Karpas-422 (cell line): Measurements from ENCODE around the gene PRPS1. TPM values are rescaled to one million over a fixed set of nuclear protein-coding genes. Genes with fewer than 3 reads are reported as not detected.

Source experiments
- DNase-seq: peaks from one replicate; pipeline ENCODE4 v3.0.0-alpha.2; 2015
- H2AFZ ChIP-seq: fragments of 200-600 bp; sonication (generic); 2 replicates; pipeline ENCODE4 v1.6.1; 2014; ENCODE audit warnings: antibody characterized with exemption, low read length, mixed read lengths
- H3K27ac ChIP-seq: fragments of 200-600 bp; sonication (generic); 2 replicates; pipeline ENCODE4 v1.5.1; 2014; ENCODE audit warnings: mild to moderate bottlenecking, low read length, moderate library complexity
- H3K27me3 ChIP-seq: fragments of 200-600 bp; sonication (generic); 2 replicates; pipeline ENCODE4 v1.6.1; 2014; ENCODE audit warnings: low read length, mixed read lengths
- H3K36me3 ChIP-seq: fragments of 200-600 bp; sonication (generic); 2 replicates; pipeline ENCODE4 v1.6.1; 2014; ENCODE audit warnings: low read length, mixed read lengths; ENCODE audit not compliant: insufficient read depth
- H3K4me1 ChIP-seq: fragments of 200-600 bp; sonication (generic); 2 replicates; pipeline ENCODE4 v1.6.1; 2014; ENCODE audit warnings: mild to moderate bottlenecking, low read length, mixed read lengths
- H3K4me2 ChIP-seq: fragments of 200-600 bp; sonication (generic); 2 replicates; pipeline ENCODE4 v1.6.1; 2014; ENCODE audit warnings: low read length, low read depth, mild to moderate bottlenecking; ENCODE audit not compliant: poor library complexity, severe bottlenecking
- H3K4me3 ChIP-seq: fragments of 200-600 bp; sonication (generic); 2 replicates; pipeline ENCODE4 v1.5.1; 2014; ENCODE audit warnings: mild to moderate bottlenecking, antibody characterized with exemption, low read length, mixed read lengths
- H3K79me2 ChIP-seq: fragments of 200-600 bp; sonication (generic); 2 replicates; pipeline ENCODE4 v1.6.1; 2014; ENCODE audit warnings: mild to moderate bottlenecking, low read length, mixed read lengths
- H3K9ac ChIP-seq: fragments of 200-600 bp; sonication (generic); 2 replicates; pipeline ENCODE4 v1.6.0; 2014; ENCODE audit warnings: low read length
- H3K9me2 ChIP-seq: fragments of 200-600 bp; sonication (generic), shearing (Covaris generic); replicated peaks from 2 replicates; pipeline ENCODE4 v1.6.0; 2014; ENCODE audit warnings: mild to moderate bottlenecking, low read length, moderate library complexity; ENCODE audit not compliant: insufficient read depth
- H3K9me3 ChIP-seq: fragments of 300-700, 200-600 bp; sonication (generic); 2 replicates; pipeline ENCODE4 v1.6.1; 2014; ENCODE audit warnings: low read length, mixed read lengths
- H4K20me1 ChIP-seq: fragments of 200-600 bp; sonication (generic); 2 replicates; pipeline ENCODE4 v1.6.1; 2014; ENCODE audit warnings: mild to moderate bottlenecking, antibody characterized with exemption, low read length, low read depth; ENCODE audit not compliant: insufficient read depth
- total RNA-seq: library from RNA; depleted of rRNA; stranded (reverse); fragments of >200 nt; shearing (Covaris generic); gene quantifications from 2 replicates; pipeline ENCODE4 v1.2.3, GENCODE V29; 2014; ENCODE audit warnings: low replicate concordance; rRNA removed

PRPS1 gene
- total RNA-seq = 50.7 and 69.7 TPM in 2 replicates

DNA sequence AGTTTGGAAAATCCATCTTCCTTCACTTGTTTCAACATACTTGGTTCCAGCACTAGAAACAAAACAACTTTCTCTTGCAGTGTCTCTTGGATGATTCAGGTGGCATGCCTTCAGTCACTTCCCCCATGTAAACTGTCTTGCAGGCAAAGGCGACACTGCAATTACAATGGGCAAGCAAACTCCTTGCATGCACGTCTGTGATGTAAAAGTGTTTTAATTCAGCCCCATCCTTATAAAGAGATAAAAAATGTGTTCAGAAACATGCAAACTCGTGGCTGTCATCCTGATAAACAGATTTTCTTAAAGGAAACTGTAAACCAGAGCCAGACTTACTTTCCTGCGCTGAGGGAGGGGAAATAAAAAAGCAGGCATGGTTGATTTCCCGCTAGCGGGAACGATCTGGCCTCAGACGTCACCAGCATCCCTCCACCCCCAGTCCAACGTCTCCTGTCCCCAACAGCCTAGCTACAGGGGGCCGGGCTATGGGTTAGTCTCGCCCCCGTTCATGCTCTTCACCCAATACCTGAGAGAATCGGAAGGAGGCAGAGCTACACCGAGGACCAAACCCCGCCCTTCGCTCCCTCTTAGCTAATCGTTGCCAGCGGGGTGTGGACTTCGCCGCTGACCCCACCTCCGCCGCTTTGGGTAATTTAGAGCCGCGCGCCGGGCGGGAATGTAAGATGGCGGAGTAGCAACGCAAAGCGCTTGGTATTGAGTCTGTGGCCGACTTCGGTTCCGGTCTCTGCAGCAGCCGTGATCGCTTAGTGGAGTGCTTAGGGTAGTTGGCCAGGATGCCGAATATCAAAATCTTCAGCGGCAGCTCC, at the start of gene PRPS1:
Gene PRPS1 (plus strand): TSS at position 673 of the 824 bp plus-strand sequence. CDS start 119 bp downstream, at position 792.
- Histone ChIP-seq H3K79me2 (peaks cover 45% of the 10 kb centered on the region), H3K4me1 (peaks cover 23% of the 10 kb centered on the region), H3K27ac (peak within 1 kb of the TSS; percentile 73), H3K36me3 (no peaks in the 10 kb centered on the region), H3K27me3 (no peaks in the 10 kb centered on the region), H2AFZ (peak within 1 kb of the TSS; percentile 64; the same call in 1 of the 2 replicates), H3K4me2 (peak within 1 kb of the TSS; percentile 79), H3K4me3 (peak within 1 kb of the TSS; percentile 70), H3K9ac (peak within 1 kb of the TSS; percentile 88), H3K9me3 (no peaks in the 10 kb centered on the region), H3K9me2 (no peaks in the 10 kb centered on the region), H4K20me1 (peaks cover 14% of the 10 kb centered on the region; the same call in 1 of the 2 replicates)
- peak; percentile 96 for DNase-seq

DNA sequence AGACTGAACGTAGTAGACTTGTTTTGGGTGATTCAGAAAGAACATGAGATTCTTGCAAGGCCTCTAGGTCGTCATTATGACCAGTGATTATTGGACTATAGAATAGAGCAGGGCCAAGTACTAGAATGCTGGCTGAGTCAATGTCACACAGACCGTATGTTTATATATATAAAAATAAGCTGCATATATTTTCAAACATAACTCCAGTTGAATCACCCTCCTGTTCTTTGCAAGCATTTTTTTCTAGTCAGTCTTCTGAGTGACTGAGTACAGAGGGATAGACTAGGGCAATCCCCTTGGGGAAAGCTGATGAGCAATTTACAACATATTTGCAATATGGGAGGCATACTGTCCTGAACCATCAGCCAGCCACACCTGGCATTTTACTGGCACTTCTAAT, 48.4 kb upstream of the PRPS1 start:
- no peaks in the 10 kb centered on the region for H3K9me2 ChIP-seq
- no peak overlapping the region for H3K4me2 ChIP-seq

DNA sequence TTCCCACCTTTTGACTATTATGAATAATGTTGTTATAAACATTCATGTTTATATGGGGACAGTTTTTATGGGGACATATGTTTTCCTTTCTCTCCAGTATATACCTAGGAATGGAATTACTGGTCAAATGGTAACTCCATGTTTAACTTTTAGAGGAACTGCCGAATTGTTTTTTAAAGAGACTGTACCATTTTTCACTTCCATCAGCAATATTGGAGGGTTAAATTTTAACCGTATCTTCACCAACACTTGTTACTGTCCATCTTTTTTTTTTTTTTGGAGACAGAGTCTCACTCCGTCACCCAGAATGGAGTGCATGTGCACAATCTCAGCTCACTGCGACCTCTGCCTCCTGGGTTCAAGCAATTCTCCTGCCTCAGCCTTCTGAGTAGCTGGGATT, 46.4 kb upstream of the PRPS1 start:
- no peak overlapping the region for H3K4me3 ChIP-seq
- no peaks in the 10 kb centered on the region for H4K20me1 ChIP-seq
- H3K36me3 ChIP-seq = no peaks in the 10 kb centered on the region; the same call in 1 of the 2 replicates
- H3K9me3 ChIP-seq = no peaks in the 10 kb centered on the region
- H3K4me2 ChIP-seq = no peak overlapping the region
- H3K27ac ChIP-seq = no peak overlapping the region
- H2AFZ ChIP-seq = no peak overlapping the region
- H3K9ac ChIP-seq = no peak overlapping the region
- H3K9me2 ChIP-seq = no peaks in the 10 kb centered on the region
- DNase-seq = no peak
- H3K4me1 ChIP-seq = no peaks in the 10 kb centered on the region
- H3K79me2 ChIP-seq = no peaks in the 10 kb centered on the region
- H3K27me3 ChIP-seq = no peaks in the 10 kb centered on the region

More for the DNA sequence above, 48.4 kb upstream of the PRPS1 start:
- H3K79me2 ChIP-seq = no peaks in the 10 kb centered on the region
- H3K9me3 ChIP-seq = no peaks in the 10 kb centered on the region
- H3K4me1 ChIP-seq = no peaks in the 10 kb centered on the region
- H4K20me1 ChIP-seq = no peaks in the 10 kb centered on the region
- no peak overlapping the region; the same call in 1 of the 2 replicates for H2AFZ ChIP-seq
- no peaks in the 10 kb centered on the region for H3K27me3 ChIP-seq
- no peak overlapping the region for H3K27ac ChIP-seq
- no peak overlapping the region for H3K9ac ChIP-seq
- no peaks in the 10 kb centered on the region; the same call in 1 of the 2 replicates for H3K36me3 ChIP-seq
- H3K4me3 ChIP-seq = no peak overlapping the region
- DNase-seq = no peak

DNA sequence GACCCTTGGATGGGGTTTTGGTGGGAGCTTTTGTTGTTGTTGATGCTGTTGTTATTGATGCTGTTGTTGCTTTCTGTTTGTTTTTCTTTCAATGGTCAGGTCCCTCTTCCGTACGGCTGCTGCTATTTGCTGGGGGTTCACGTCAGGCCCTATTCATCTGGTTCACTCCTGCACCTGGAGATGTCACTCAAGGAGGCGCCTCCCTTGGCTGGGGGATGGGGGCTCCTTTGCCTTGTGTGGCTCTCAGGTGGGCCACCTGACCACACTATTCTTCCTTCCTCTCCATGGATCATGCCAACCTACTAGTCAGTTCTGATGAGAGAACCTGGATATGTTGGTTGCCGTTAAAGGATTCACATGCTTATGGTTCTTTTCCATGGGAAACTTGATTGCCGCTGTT, 39.1 kb upstream of the PRPS1 start:
- H3K9me3 ChIP-seq = no peaks in the 10 kb centered on the region
- no peak overlapping the region for H3K4me3 ChIP-seq
- H4K20me1 ChIP-seq = no peaks in the 10 kb centered on the region
- H3K79me2 ChIP-seq = no peaks in the 10 kb centered on the region
- H3K27me3 ChIP-seq = no peaks in the 10 kb centered on the region
- no peaks in the 10 kb centered on the region for H3K36me3 ChIP-seq
- H3K4me1 ChIP-seq = 0 out of 2 replicates have a peak, but pooled peaks cover 3% of the 10 kb centered on the region
- no peak for DNase-seq
- no peaks in the 10 kb centered on the region for H3K9me2 ChIP-seq
- H3K9ac ChIP-seq = no peak overlapping the region
- H3K27ac ChIP-seq = no peak overlapping the region
- no peak overlapping the region for H2AFZ ChIP-seq
- no peak overlapping the region for H3K4me2 ChIP-seq

DNA sequence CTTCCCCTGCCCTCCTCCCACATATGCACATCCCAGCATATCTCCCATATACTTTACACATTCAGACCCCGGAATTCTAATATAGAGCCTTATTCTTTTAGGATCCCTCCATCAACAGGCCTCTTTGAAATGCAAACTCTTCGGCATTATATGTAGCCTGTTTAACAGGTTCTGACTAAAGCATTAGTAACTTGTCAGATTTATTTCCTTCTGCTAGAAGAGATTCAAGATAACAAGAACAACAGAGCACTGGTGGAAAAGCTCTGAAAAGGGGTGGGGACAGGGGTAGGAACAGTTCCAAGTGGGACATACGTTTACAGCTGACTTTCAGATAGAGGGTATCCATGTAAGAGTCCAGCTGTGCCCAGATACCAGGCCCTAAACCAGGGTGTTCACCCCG, 31.7 kb upstream of the PRPS1 start:
- no peak for DNase-seq
- H3K4me3 ChIP-seq = no peak overlapping the region
- H3K9me3 ChIP-seq = no peaks in the 10 kb centered on the region
- no peaks in the 10 kb centered on the region for H3K27me3 ChIP-seq
- no peaks in the 10 kb centered on the region for H3K79me2 ChIP-seq
- peaks cover 7% of the 10 kb centered on the region for H3K4me1 ChIP-seq
- no peak overlapping the region for H3K4me2 ChIP-seq
- no peaks in the 10 kb centered on the region for H3K9me2 ChIP-seq
- H2AFZ ChIP-seq = no peak overlapping the region
- H3K36me3 ChIP-seq = no peaks in the 10 kb centered on the region
- H3K27ac ChIP-seq = no peak overlapping the region
- no peak overlapping the region for H3K9ac ChIP-seq
- no peaks in the 10 kb centered on the region for H4K20me1 ChIP-seq

DNA sequence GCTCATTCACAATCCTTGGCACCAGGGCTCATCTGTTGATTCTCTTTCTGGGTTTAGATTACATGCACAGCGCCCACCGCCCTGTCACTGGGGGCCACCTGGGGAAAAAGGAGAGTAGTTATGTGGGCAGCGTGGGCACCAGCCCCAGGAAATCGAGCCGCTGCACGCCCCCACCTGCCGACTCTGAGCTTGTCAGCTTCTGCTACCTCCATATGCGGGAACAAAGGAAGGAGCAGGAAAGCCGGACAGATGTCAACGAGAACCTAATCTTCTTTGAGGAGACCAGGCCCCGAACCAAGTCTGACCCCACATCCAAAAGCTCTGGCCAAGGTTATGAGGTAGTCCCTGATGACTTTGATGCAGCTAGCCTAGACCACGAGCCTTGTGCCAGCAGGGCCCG, 31.0 kb upstream of the PRPS1 start:
- no peaks in the 10 kb centered on the region for H3K9me2 ChIP-seq
- H2AFZ ChIP-seq = no peak overlapping the region
- no peaks in the 10 kb centered on the region for H4K20me1 ChIP-seq
- no peaks in the 10 kb centered on the region for H3K9me3 ChIP-seq
- H3K27ac ChIP-seq = no peak overlapping the region
- H3K79me2 ChIP-seq = no peaks in the 10 kb centered on the region
- H3K4me3 ChIP-seq = no peak overlapping the region
- DNase-seq = no peak
- H3K9ac ChIP-seq = no peak overlapping the region
- no peak overlapping the region for H3K4me2 ChIP-seq
- H3K27me3 ChIP-seq = no peaks in the 10 kb centered on the region
- H3K4me1 ChIP-seq = peaks cover 7% of the 10 kb centered on the region
- H3K36me3 ChIP-seq = no peaks in the 10 kb centered on the region

DNA sequence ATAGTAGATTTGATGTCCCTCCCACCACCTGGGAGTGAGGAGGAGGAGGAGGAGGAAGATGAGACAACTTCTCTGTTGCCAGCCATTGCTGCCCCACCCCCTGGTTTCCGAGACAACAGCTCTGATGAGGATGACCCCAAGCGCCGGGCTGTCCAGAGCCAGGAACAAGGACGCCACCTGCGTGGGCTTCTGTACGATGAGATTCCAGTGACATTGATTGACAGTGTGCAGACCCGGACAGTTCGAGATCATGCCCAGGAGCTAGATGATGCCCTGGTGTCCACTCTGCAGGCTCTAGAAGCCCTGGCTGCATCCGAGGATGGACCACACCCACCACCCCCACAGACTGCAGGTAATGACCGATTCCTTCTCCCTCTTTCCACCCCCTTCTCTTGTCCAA, 30.5 kb upstream of the PRPS1 start:
- H3K36me3 ChIP-seq = no peaks in the 10 kb centered on the region
- no peak overlapping the region for H3K4me2 ChIP-seq
- peaks cover 7% of the 10 kb centered on the region for H3K4me1 ChIP-seq
- H3K9ac ChIP-seq = no peak overlapping the region
- no peak overlapping the region for H2AFZ ChIP-seq
- H4K20me1 ChIP-seq = no peaks in the 10 kb centered on the region
- no peak for DNase-seq
- no peaks in the 10 kb centered on the region for H3K79me2 ChIP-seq
- no peak overlapping the region for H3K27ac ChIP-seq
- H3K9me2 ChIP-seq = no peaks in the 10 kb centered on the region
- H3K27me3 ChIP-seq = no peaks in the 10 kb centered on the region
- no peaks in the 10 kb centered on the region for H3K9me3 ChIP-seq
- H3K4me3 ChIP-seq = no peak overlapping the region

DNA sequence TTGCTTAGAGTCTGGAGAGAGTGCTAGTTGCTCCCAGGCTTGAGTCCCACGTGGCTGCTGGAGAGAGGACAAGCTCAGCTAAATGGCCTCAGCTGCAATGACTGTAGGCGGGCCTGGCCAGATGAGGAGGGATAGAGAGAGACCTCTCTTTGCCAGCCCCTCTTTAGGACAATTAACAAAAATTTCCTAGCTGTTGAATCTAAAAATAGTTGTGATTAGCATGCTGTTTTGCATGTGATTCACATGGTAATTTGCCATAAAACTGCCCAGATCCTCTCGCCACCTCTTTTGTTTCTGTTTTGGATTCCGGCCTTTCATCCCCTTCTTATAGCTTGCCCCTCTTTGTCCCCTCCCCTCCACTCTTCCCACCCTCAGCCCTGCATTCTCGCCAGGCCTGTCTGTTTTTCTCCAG, 28.9 kb upstream of the PRPS1 start:
- H3K27ac ChIP-seq = no peak overlapping the region

More for the DNA sequence above, 28.9 kb upstream of the PRPS1 start:
- H2AFZ ChIP-seq = no peak overlapping the region
- no peaks in the 10 kb centered on the region for H4K20me1 ChIP-seq
- no peak for DNase-seq
- peaks cover 7% of the 10 kb centered on the region for H3K4me1 ChIP-seq
- H3K9ac ChIP-seq = no peak overlapping the region
- H3K79me2 ChIP-seq = no peaks in the 10 kb centered on the region
- H3K9me3 ChIP-seq = no peaks in the 10 kb centered on the region
- H3K9me2 ChIP-seq = no peaks in the 10 kb centered on the region
- no peaks in the 10 kb centered on the region for H3K27me3 ChIP-seq
- H3K4me2 ChIP-seq = no peak overlapping the region
- H3K4me3 ChIP-seq = no peak overlapping the region
- no peaks in the 10 kb centered on the region for H3K36me3 ChIP-seq
